ENCODE results near the gene PPP1R12B.

DNA sequence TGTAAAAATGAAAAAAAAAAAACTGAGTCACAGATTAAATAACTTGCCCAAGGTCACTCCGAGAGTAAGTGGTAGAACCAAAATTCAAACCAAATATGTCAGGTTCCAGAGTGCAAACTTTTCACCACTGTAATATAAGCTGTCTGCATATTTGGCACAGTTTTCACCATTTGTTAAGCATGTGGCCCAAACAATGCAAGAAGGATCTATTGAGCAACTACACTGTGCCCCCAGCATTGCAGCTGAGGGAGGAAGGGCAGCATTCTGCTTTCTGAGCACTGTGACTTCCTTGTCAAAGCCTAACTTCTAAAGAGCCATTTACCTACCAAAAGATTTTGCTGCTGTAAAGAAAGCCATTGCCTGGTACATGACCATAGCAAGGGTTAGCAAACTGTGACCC lies 228.3 kb downstream of the PPP1R12B start:
- TF ChIP-seq CTCF (IDR thresholded peaks at IDR 0.05; ENCODE audit: borderline replicate concordance, extremely low read depth, low read length, poor library complexity, severe bottlenecking) (no peak), EZH2 (IDR thresholded peaks at IDR 0.05; ENCODE audit: borderline replicate concordance, low read depth, low read length, severe bottlenecking) (no peak)
